ENCODE results near the gene PLBD2.

Gene PLBD2

DNA sequence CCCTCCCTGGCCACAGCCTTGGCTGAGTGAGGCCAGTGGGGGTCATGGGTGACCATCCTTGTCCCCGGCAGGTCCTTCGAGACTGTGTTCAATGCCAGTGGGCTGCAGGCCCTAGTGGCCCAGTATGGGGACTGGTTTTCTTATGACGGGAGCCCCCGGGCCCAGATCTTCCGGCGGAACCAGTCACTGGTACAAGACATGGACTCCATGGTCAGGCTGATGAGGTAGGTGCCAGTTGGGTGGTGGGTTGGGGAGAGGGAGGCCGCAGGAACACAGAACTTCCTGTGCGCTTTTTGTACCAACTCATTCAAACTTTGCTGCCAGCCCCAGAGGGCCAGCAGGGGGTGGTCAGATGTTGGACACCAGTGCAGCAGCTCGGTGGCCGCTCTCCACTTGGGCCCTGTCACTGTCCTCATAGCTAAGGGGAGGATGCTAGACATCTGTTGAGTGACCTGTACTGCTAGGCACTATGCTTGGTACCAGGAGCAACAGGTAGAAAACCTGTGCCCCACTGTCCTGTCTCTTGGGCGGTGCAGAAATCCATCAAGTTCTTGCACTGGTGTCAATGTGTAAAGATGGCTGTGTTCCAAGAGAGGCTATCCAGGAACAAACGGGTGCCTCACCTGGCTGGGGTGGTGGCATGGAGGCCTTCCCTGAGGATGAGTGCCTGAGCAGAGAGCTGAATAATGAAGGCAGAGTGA, 28.6 kb downstream of the PLBD2 start:
- Histone ChIP-seq H3K27me3 (ENCODE audit: insufficient read depth, low read length, poor library complexity, severe bottlenecking) (no peaks in the 10 kb centered on the region), H3K4me1 (ENCODE audit: insufficient read depth, low read length, poor library complexity, severe bottlenecking) (no peaks in the 10 kb centered on the region), H3K4me2 (ENCODE audit: low read depth, low read length, poor library complexity, severe bottlenecking) (no peak overlapping the region), H3K9me2 (replicated peaks; ENCODE audit: low read depth, low read length) (no peaks in the 10 kb centered on the region), H3K9ac (ENCODE audit: low read depth, low read length, poor library complexity, severe bottlenecking) (no peak overlapping the region), H3F3A (ENCODE audit: low read depth) (no peaks in the 10 kb centered on the region), H3K36me3 (ENCODE audit: insufficient read depth, low read length) (no peaks in the 10 kb centered on the region), H4K20me1 (ENCODE audit: insufficient read depth, low read length, poor library complexity, severe bottlenecking) (no peaks in the 10 kb centered on the region), H3K9me3 (ENCODE audit: insufficient read depth, low read depth, low read length) (no peaks in the 10 kb centered on the region), H3K79me2 (ENCODE audit: insufficient read depth, low read length) (no peaks in the 10 kb centered on the region), H3K4me3 (ENCODE audit: low read length, poor library complexity, severe bottlenecking) (no peak overlapping the region), H2AFZ (ENCODE audit: low read length) (no peak overlapping the region)
- TF ChIP-seq, protein P1, sequence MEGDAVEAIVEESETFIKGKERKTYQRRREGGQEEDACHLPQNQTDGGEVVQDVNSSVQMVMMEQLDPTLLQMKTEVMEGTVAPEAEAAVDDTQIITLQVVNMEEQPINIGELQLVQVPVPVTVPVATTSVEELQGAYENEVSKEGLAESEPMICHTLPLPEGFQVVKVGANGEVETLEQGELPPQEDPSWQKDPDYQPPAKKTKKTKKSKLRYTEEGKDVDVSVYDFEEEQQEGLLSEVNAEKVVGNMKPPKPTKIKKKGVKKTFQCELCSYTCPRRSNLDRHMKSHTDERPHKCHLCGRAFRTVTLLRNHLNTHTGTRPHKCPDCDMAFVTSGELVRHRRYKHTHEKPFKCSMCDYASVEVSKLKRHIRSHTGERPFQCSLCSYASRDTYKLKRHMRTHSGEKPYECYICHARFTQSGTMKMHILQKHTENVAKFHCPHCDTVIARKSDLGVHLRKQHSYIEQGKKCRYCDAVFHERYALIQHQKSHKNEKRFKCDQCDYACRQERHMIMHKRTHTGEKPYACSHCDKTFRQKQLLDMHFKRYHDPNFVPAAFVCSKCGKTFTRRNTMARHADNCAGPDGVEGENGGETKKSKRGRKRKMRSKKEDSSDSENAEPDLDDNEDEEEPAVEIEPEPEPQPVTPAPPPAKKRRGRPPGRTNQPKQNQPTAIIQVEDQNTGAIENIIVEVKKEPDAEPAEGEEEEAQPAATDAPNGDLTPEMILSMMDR (conservative IDR thresholded peaks at IDR 0.05; ENCODE audit: low read length): no peak
- no peak for TF ChIP-seq EZH2phosphoT487 (IDR thresholded peaks at IDR 0.05; ENCODE audit: borderline replicate concordance)

DNA sequence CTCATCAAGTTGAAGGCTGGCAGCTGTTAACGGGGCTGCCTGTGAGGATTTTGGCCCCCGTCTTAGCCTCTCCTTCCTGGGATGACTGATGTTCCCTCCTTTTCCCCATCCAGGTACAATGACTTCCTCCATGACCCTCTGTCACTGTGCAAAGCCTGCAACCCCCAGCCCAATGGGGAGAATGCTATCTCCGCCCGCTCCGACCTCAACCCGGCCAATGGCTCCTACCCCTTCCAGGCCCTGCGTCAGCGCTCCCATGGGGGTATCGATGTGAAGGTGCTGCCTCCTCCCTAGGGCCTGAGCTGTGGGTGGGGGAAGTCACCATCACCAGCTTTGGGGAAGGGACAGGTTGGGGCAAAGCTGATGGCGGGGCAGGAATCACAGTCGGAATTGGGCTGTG, 29.2 kb downstream of the PLBD2 start:
- H3K27me3 ChIP-seq (ENCODE audit: insufficient read depth, low read length, poor library complexity, severe bottlenecking): no peaks in the 10 kb centered on the region
- no peak overlapping the region for H3K4me3 ChIP-seq (ENCODE audit: low read length, poor library complexity, severe bottlenecking)
- no peak for TF ChIP-seq EZH2phosphoT487 (IDR thresholded peaks at IDR 0.05; ENCODE audit: borderline replicate concordance)
- TF ChIP-seq, protein P1 (conservative IDR thresholded peaks at IDR 0.05; ENCODE audit: low read length): no peak
- no peak overlapping the region for H3K4me2 ChIP-seq (ENCODE audit: low read depth, low read length, poor library complexity, severe bottlenecking)
- H3K9ac ChIP-seq (ENCODE audit: low read depth, low read length, poor library complexity, severe bottlenecking): no peak overlapping the region
- no peak overlapping the region for H2AFZ ChIP-seq (ENCODE audit: low read length)
- H3K4me1 ChIP-seq (ENCODE audit: insufficient read depth, low read length, poor library complexity, severe bottlenecking): no peaks in the 10 kb centered on the region
- no peaks in the 10 kb centered on the region for H3K79me2 ChIP-seq (ENCODE audit: insufficient read depth, low read length)
- H4K20me1 ChIP-seq (ENCODE audit: insufficient read depth, low read length, poor library complexity, severe bottlenecking): no peaks in the 10 kb centered on the region
- no peaks in the 10 kb centered on the region for H3K36me3 ChIP-seq (ENCODE audit: insufficient read depth, low read length)
- no peaks in the 10 kb centered on the region for H3K9me3 ChIP-seq (ENCODE audit: insufficient read depth, low read depth, low read length)
- no peaks in the 10 kb centered on the region for H3K9me2 ChIP-seq (replicated peaks; ENCODE audit: low read depth, low read length)
- no peaks in the 10 kb centered on the region for H3F3A ChIP-seq (ENCODE audit: low read depth)

DNA sequence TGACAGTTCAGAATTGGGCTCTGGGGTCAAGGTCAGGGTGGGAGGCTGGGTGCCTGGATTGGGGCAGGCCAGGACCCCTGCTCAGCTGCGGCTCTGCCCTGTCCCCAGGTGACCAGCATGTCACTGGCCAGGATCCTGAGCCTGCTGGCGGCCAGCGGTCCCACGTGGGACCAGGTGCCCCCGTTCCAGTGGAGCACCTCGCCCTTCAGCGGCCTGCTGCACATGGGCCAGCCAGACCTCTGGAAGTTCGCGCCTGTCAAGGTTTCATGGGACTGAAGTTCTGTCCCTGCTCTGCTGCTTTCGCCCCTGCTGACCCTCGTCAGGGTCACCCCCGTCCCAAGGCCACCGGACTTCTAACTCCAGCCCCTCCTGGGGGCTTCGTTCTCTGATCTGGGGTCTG, 30.0 kb downstream of the PLBD2 start:
- Histone ChIP-seq H3K9ac (ENCODE audit: low read depth, low read length, poor library complexity, severe bottlenecking) (no peak overlapping the region), H3K9me2 (replicated peaks; ENCODE audit: low read depth, low read length) (no peaks in the 10 kb centered on the region), H3K4me2 (ENCODE audit: low read depth, low read length, poor library complexity, severe bottlenecking) (no peak overlapping the region), H3K79me2 (ENCODE audit: insufficient read depth, low read length) (no peaks in the 10 kb centered on the region), H3K4me3 (ENCODE audit: low read length, poor library complexity, severe bottlenecking) (no peak overlapping the region), H2AFZ (ENCODE audit: low read length) (no peak overlapping the region), H4K20me1 (ENCODE audit: insufficient read depth, low read length, poor library complexity, severe bottlenecking) (no peaks in the 10 kb centered on the region), H3K36me3 (ENCODE audit: insufficient read depth, low read length) (no peaks in the 10 kb centered on the region), H3K27me3 (ENCODE audit: insufficient read depth, low read length, poor library complexity, severe bottlenecking) (no peaks in the 10 kb centered on the region), H3K4me1 (ENCODE audit: insufficient read depth, low read length, poor library complexity, severe bottlenecking) (no peaks in the 10 kb centered on the region), H3F3A (ENCODE audit: low read depth) (no peaks in the 10 kb centered on the region), H3K9me3 (ENCODE audit: insufficient read depth, low read depth, low read length) (no peaks in the 10 kb centered on the region)
- no peak for TF ChIP-seq EZH2phosphoT487 (IDR thresholded peaks at IDR 0.05; ENCODE audit: borderline replicate concordance)
- TF ChIP-seq, protein P1 (conservative IDR thresholded peaks at IDR 0.05; ENCODE audit: low read length): no peak

All from Loucy (cell line).